ENCODE data around the gene ABHD11. TPM values are rescaled to one million over a fixed set of nuclear protein-coding genes. Genes with fewer than 3 reads are reported as not detected.
"Not testable (repeated sequence)": the region's sequence is repeated elsewhere in the genome, so short reads cannot be mapped to it uniquely, and the experiment has no call there.

ABHD11 gene
- total RNA-seq, 1 donor from 2014 or later: 13.6 TPM

- Histone ChIP-seq H3K27ac (ENCODE audit: low read depth, low read length) (peak overlapping the region; percentile 49), H3K4me3 (ENCODE audit: low read length in 3 of 3) (no peak overlapping the region), H3K36me3 (ENCODE audit: control insufficient read depth in 3 of 3, insufficient read depth in 3 of 3, low read length in 3 of 3) (no peaks in the 10 kb centered on the region), H3K4me1 (ENCODE audit: control insufficient read depth in 3 of 3, insufficient read depth in 3 of 3, low read length in 3 of 3) (peaks cover 23 to 37% (median 26%) of the 10 kb centered on the region in 3 donors), H3K27me3 (ENCODE audit: control insufficient read depth in 3 of 3, insufficient read depth in 3 of 3, low read length in 3 of 3) (no peaks in the 10 kb centered on the region), H3K9me3 (ENCODE audit: control insufficient read depth in 3 of 3, low read length in 3 of 3) (no peaks in the 10 kb centered on the region), H3K9ac (ENCODE audit: low read depth in 1 of 3, low read length in 3 of 3) (peak overlapping the region in 1 of 3 donors; percentile 16)
These were observed 17.2 kb downstream of the ABHD11 start for GRCh38 chr7:73721377-73721817.

- not testable (repeated sequence) for H3K27me3 ChIP-seq (ENCODE audit: control insufficient read depth in 3 of 3, insufficient read depth in 3 of 3, low read length in 3 of 3); H3K4me3 ChIP-seq (ENCODE audit: low read length in 3 of 3); H3K9me3 ChIP-seq (ENCODE audit: control insufficient read depth in 3 of 3, low read length in 3 of 3); H3K36me3 ChIP-seq (ENCODE audit: control insufficient read depth in 3 of 3, insufficient read depth in 3 of 3, low read length in 3 of 3); H3K27ac ChIP-seq (ENCODE audit: low read depth, low read length)
- peak overlapping the region in 1 of 3 donors; percentile 68 for H3K9ac ChIP-seq (ENCODE audit: low read depth in 1 of 3, low read length in 3 of 3)
- peaks cover 23 to 34% (median 26%) of the 10 kb centered on the region in 3 donors for H3K4me1 ChIP-seq (ENCODE audit: control insufficient read depth in 3 of 3, insufficient read depth in 3 of 3, low read length in 3 of 3)
These were observed 18.2 kb downstream of the ABHD11 start for GRCh38 chr7:73720443-73720842.

- Histone ChIP-seq H3K4me3 (ENCODE audit: low read length in 3 of 3) (peak overlapping the region; percentile 48 to 70 (median 54)), H3K27me3 (ENCODE audit: control insufficient read depth in 3 of 3, insufficient read depth in 3 of 3, low read length in 3 of 3) (no peaks in the 10 kb centered on the region), H3K9me3 (ENCODE audit: control insufficient read depth in 3 of 3, low read length in 3 of 3) (no peaks in the 10 kb centered on the region), H3K27ac (ENCODE audit: low read depth, low read length) (no peak overlapping the region), H3K4me1 (ENCODE audit: control insufficient read depth in 3 of 3, insufficient read depth in 3 of 3, low read length in 3 of 3) (peaks cover 23 to 34% (median 26%) of the 10 kb centered on the region in 3 donors), H3K9ac (ENCODE audit: low read depth in 1 of 3, low read length in 3 of 3) (peak overlapping the region in 2 of 3 donors; percentile 43 to 68), H3K36me3 (ENCODE audit: control insufficient read depth in 3 of 3, insufficient read depth in 3 of 3, low read length in 3 of 3) (no peaks in the 10 kb centered on the region)
These were observed 18.8 kb downstream of the ABHD11 start for GRCh38 chr7:73719806-73720169.

GRCh38 chr7:73718905-73719805 is 19.4 kb downstream of the ABHD11 start, which contains the start of gene STX1A:
TSS of gene STX1A (minus strand) at chr7:73719669. CDS start at chr7:73719631, 38 bp downstream.
- H3K9me3 ChIP-seq (ENCODE audit: control insufficient read depth in 3 of 3, low read length in 3 of 3): no peaks in the 10 kb centered on the region
- no peaks in the 10 kb centered on the region for H3K36me3 ChIP-seq (ENCODE audit: control insufficient read depth in 3 of 3, insufficient read depth in 3 of 3, low read length in 3 of 3)
- no peak within 1 kb of the TSS for H3K27ac ChIP-seq (ENCODE audit: low read depth, low read length)
- peaks cover 23 to 34% (median 26%) of the 10 kb centered on the region in 3 donors for H3K4me1 ChIP-seq (ENCODE audit: control insufficient read depth in 3 of 3, insufficient read depth in 3 of 3, low read length in 3 of 3)
- peak within 1 kb of the TSS; percentile 60 to 82 (median 74) for H3K4me3 ChIP-seq (ENCODE audit: low read length in 3 of 3)
- no peaks in the 10 kb centered on the region for H3K27me3 ChIP-seq (ENCODE audit: control insufficient read depth in 3 of 3, insufficient read depth in 3 of 3, low read length in 3 of 3)
- peak within 1 kb of the TSS; percentile 65 to 85 (median 74) for H3K9ac ChIP-seq (ENCODE audit: low read depth in 1 of 3, low read length in 3 of 3)

GRCh38 chr7:73718438-73718881 is 20.1 kb downstream of the ABHD11 start:
- H3K4me1 ChIP-seq (ENCODE audit: control insufficient read depth in 3 of 3, insufficient read depth in 3 of 3, low read length in 3 of 3): peaks cover 23 to 34% (median 26%) of the 10 kb centered on the region in 3 donors
- H3K36me3 ChIP-seq (ENCODE audit: control insufficient read depth in 3 of 3, insufficient read depth in 3 of 3, low read length in 3 of 3): no peaks in the 10 kb centered on the region
- no peaks in the 10 kb centered on the region for H3K27me3 ChIP-seq (ENCODE audit: control insufficient read depth in 3 of 3, insufficient read depth in 3 of 3, low read length in 3 of 3)
- peak overlapping the region; percentile 33 to 85 (median 74) for H3K9ac ChIP-seq (ENCODE audit: low read depth in 1 of 3, low read length in 3 of 3)
- H3K4me3 ChIP-seq (ENCODE audit: low read length in 3 of 3): peak overlapping the region; percentile 60 to 82 (median 74)
- H3K27ac ChIP-seq (ENCODE audit: low read depth, low read length): no peak overlapping the region
- H3K9me3 ChIP-seq (ENCODE audit: control insufficient read depth in 3 of 3, low read length in 3 of 3): no peaks in the 10 kb centered on the region

GRCh38 chr7:73717991-73718405 is 20.6 kb downstream of the ABHD11 start:
- Histone ChIP-seq H3K27ac (ENCODE audit: low read depth, low read length) (no peak overlapping the region), H3K4me1 (ENCODE audit: control insufficient read depth in 3 of 3, insufficient read depth in 3 of 3, low read length in 3 of 3) (peaks cover 23 to 34% (median 26%) of the 10 kb centered on the region in 3 donors), H3K4me3 (ENCODE audit: low read length in 3 of 3) (no peak overlapping the region), H3K27me3 (ENCODE audit: control insufficient read depth in 3 of 3, insufficient read depth in 3 of 3, low read length in 3 of 3) (no peaks in the 10 kb centered on the region), H3K9ac (ENCODE audit: low read depth in 1 of 3, low read length in 3 of 3) (peak overlapping the region in 1 of 3 donors; percentile 85), H3K36me3 (ENCODE audit: control insufficient read depth in 3 of 3, insufficient read depth in 3 of 3, low read length in 3 of 3) (no peaks in the 10 kb centered on the region), H3K9me3 (ENCODE audit: control insufficient read depth in 3 of 3, low read length in 3 of 3) (no peaks in the 10 kb centered on the region)

- Histone ChIP-seq H3K27ac (ENCODE audit: low read depth, low read length) (no peak overlapping the region), H3K27me3 (ENCODE audit: control insufficient read depth in 3 of 3, insufficient read depth in 3 of 3, low read length in 3 of 3) (no peaks in the 10 kb centered on the region), H3K4me3 (ENCODE audit: low read length in 3 of 3) (no peak overlapping the region), H3K9ac (ENCODE audit: low read depth in 1 of 3, low read length in 3 of 3) (peak overlapping the region in 1 of 3 donors; percentile 33), H3K4me1 (ENCODE audit: control insufficient read depth in 3 of 3, insufficient read depth in 3 of 3, low read length in 3 of 3) (peaks cover 23 to 34% (median 26%) of the 10 kb centered on the region in 3 donors), H3K9me3 (ENCODE audit: control insufficient read depth in 3 of 3, low read length in 3 of 3) (no peaks in the 10 kb centered on the region), H3K36me3 (ENCODE audit: control insufficient read depth in 3 of 3, insufficient read depth in 3 of 3, low read length in 3 of 3) (no peaks in the 10 kb centered on the region)
These were observed 21.4 kb downstream of the ABHD11 start for GRCh38 chr7:73717025-73717807.

- Histone ChIP-seq H3K4me1 (ENCODE audit: control insufficient read depth in 3 of 3, insufficient read depth in 3 of 3, low read length in 3 of 3) (peaks cover 19 to 29% (median 23%) of the 10 kb centered on the region in 3 donors), H3K36me3 (ENCODE audit: control insufficient read depth in 3 of 3, insufficient read depth in 3 of 3, low read length in 3 of 3) (no peaks in the 10 kb centered on the region), H3K4me3 (ENCODE audit: low read length in 3 of 3) (no peak overlapping the region), H3K9ac (ENCODE audit: low read depth in 1 of 3, low read length in 3 of 3) (peak overlapping the region in 1 of 3 donors; percentile 33), H3K9me3 (ENCODE audit: control insufficient read depth in 3 of 3, low read length in 3 of 3) (no peaks in the 10 kb centered on the region), H3K27ac (ENCODE audit: low read depth, low read length) (no peak overlapping the region), H3K27me3 (ENCODE audit: control insufficient read depth in 3 of 3, insufficient read depth in 3 of 3, low read length in 3 of 3) (no peaks in the 10 kb centered on the region)
These were observed 22.2 kb downstream of the ABHD11 start for GRCh38 chr7:73716318-73716890.

GRCh38 chr7:73715648-73716317 is 22.8 kb downstream of the ABHD11 start:
- H3K36me3 ChIP-seq (ENCODE audit: control insufficient read depth in 3 of 3, insufficient read depth in 3 of 3, low read length in 3 of 3): no peaks in the 10 kb centered on the region
- no peaks in the 10 kb centered on the region for H3K9me3 ChIP-seq (ENCODE audit: control insufficient read depth in 3 of 3, low read length in 3 of 3)
- H3K9ac ChIP-seq (ENCODE audit: low read depth in 1 of 3, low read length in 3 of 3): no peak overlapping the region
- H3K27me3 ChIP-seq (ENCODE audit: control insufficient read depth in 3 of 3, insufficient read depth in 3 of 3, low read length in 3 of 3): no peaks in the 10 kb centered on the region
- H3K4me1 ChIP-seq (ENCODE audit: control insufficient read depth in 3 of 3, insufficient read depth in 3 of 3, low read length in 3 of 3): peaks cover 15 to 23% (median 22%) of the 10 kb centered on the region in 3 donors
- H3K4me3 ChIP-seq (ENCODE audit: low read length in 3 of 3): no peak overlapping the region
- H3K27ac ChIP-seq (ENCODE audit: low read depth, low read length): no peak overlapping the region

All from skeletal muscle tissue (tissue), 4 donors.